ENCODE measurements around the gene OR4F15.

OR4F15 gene

DNA sequence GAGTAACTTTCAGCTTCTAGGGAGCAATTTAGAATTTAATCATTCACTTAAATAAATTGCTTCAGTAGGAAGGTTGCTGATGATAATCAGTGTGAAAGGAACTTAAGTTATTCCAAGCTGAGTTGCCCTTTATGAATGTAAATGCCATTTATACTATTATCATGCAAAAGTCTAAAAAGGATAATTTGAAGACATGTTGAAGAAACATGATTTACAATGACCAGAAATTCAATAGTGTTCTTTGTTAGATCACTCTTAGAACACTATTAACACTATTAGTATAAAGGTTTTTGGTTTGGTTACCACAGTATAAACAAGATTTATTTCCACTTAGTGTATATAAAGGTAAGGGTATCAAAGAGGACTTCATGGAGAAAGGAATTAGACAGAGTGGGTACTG, 7.1 kb upstream of the OR4F15 start:
- DNase-seq, result no peak

DNA sequence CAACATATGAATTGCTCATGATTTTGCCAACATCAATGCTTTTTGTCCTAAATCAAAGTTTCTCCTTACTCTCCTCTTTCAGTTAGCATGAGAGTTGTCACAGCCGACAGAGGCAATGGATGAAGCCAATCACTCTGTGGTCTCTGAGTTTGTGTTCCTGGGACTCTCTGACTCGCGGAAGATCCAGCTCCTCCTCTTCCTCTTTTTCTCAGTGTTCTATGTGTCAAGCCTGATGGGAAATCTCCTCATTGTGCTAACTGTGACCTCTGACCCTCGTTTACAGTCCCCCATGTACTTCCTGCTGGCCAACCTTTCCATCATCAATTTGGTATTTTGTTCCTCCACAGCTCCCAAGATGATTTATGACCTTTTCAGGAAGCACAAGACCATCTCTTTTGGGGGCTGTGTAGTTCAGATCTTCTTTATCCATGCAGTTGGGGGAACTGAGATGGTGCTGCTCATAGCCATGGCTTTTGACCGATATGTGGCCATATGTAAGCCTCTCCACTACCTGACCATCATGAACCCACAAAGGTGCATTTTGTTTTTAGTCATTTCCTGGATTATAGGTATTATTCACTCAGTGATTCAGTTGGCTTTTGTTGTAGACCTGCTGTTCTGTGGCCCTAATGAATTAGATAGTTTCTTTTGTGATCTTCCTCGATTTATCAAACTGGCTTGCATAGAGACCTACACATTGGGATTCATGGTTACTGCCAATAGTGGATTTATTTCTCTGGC, 6.2 kb upstream of the OR4F15 start:
- DNase-seq, result no peak

DNA sequence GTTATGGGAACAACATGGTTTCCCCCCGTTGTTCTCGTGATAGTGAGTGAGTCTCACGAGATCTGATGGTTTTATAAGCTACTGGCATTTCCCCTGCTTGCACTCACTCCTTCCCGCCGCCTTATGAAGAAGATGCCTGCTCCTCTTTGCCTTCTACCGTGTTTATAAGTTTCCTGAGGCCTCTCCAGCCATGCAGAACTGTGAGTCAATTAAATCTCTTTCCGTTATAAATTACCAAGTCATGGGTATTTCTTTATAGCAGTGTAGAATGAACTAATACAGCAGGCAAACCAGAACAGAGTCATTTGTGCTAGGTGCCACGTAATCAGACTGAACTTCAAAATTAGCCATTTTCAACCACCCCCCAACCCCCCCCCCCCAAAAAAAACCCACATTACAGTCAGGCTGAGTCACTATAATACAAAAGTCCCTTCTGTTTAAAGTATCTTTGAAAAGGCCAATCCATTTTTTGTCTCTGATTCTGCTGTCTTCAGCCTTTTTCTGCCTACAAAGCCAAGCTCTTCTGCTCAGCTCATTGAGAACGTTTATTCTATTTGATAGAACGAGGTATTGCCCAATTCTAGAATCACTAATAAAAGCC, 4.6 kb upstream of the OR4F15 start:
- no peak for DNase-seq

DNA sequence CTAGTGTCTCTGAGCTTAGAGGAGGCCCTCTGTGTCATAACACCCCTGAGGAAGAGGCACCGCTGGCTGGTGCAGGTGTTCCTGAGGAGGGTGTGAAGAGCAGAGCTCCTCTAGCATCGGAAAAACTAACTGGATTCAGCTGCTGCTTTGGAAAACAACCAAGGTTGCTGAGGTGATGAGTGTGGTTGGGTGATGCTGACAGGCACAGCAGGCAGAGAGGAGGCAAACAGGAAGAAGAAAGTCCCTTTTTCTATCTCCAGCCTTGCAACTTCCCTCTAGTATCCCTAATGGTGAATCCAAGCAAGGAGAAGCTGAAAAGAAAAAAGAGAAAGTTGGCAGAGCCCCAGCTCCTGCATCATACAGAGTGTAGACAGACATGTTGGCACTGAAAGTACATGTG, 3.8 kb upstream of the OR4F15 start:
- DNase-seq, result no peak

DNA sequence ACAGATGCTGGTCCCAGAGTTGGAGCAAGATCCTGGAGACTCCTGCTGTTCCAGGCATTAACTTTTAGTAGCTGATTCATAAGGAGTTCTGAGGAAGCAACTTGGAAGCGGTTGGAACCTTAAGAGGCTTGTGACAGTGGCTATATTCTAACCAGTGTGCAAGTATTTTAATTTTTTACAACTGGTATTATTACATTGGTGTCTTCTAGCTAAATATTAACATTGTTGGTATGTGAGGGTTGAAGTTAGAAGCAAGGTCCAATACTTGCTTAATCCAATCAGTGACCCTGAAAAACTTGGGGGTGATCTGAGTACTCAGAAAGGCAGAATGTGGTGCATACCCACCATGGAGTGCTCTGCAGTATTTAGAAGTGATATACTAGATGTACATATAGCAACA, 1.5 kb upstream of the OR4F15 start:
- no peak for DNase-seq

DNA sequence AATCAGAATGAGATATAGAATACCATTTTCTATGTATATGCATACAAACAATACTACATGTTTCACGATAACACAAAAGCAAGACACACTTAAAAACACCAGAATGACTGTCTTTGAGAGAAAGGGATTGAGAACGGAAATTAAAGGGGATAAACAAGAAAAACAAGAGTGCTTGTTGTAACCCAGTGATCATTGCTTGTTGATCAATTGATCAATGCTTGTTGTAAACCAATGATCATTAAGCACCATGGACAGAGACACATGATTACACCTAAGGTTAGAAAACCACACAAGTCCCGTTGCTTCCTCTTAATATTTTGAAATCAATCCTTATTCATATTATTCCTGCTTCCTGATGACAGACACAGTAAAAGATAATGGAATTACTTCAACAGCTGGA, 1.1 kb upstream of the OR4F15 start:
- no peak for DNase-seq

DNA sequence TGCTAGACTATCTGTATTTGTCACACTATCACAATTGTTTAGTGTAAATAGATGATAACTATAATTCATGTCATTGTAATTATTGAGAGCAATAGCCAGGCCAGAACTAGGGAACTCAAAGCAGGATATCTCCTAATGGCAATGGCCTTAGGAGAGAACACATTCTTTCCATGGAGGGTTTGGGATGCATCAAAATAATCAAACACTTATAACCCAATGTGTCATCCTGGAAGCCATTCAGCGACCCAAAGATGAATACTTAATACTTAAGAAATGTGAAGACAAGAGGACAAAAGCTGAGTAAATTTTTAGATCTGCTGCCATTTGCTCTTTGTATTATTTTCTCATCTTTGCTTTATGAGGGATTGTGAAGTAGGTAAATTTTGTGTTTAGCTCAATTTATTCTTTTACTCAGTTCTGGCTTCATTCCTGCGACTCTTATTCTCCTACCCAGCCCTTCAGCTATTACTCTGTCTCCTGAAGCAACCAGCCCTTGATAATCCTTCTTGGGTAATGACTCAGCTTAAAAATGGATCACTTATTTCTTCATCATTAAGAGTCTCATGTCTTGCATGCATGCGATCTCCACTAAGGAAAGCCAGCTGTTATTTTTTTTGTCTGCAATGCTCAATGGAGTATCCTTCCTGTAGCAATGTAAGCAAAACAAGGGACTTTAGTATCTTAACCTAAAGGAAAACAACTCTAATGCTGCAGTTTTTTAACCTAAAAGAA, 2.0 kb downstream of the OR4F15 start:
- no peak for DNase-seq

DNA sequence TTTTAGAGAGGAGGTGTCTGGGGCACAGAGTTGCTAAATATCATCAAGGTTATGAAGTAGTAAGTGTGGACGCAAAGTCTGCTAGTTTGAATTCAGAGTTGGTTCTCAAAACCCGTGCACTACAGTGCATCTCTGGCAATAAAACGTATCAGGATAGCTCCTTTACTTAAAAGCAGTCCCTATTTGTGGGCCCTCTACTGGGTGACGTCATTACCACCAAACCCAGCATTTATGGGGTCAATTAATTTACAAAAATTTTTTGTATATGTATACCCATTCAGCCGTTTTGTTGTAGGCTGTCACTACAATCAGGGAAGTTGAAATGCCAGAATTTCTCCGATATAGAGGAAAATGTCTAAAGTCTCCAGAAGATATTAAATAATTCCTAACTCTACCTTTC, 8.8 kb downstream of the OR4F15 start:
- DNase-seq, result no peak

DNA sequence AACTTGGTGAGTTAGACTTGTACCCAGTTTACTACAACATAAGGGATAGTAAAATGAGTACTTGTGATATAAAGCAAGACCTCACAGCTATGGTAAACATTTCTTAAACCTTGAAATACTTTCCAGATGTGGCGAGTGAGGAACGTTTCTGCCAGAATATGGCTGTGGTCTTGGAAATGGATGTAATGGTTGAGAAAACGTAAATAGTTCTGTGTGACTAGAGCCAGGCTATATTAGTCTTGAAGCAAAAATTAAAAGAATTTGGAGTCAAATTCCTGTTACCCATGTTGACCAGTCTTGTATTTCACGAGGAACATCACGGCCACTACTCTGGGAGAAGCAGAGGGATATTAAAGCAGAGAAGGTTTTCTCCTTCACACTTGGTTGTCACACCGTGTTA, 15.3 kb downstream of the OR4F15 start:
- DNase-seq, result no peak

DNA sequence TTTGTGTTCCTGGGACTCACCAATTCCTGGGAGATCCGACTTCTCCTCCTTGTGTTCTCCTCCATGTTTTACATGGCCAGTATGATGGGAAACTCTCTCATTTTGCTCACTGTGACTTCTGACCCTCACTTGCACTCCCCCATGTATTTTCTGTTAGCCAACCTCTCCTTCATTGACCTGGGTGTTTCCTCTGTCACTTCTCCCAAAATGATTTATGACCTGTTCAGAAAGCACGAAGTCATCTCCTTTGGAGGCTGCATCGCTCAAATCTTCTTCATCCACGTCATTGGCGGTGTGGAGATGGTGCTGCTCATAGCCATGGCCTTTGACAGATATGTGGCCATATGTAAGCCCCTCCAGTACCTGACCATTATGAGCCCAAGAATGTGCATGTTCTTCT, 16.8 kb downstream of the OR4F15 start:
- no peak for DNase-seq

DNA sequence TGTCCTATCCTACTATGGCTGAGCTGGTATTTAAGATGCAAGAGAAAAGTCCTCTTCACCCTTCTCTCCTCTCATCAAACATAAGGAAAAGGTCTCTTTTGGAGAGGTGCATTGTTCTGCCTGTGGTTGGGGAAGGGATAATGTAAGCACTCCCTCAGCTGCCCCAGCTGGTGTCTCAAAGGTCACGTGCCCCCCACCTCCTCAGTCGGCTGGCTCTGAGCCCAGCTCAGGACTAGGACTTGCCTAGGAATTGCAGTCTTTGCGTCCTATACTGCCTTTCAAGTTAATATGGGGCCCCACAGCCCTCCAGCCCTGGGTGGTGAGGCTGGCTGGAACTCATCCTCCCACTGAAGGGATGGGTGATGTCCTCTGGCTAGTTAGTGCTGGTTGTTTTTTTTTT, 29.7 kb downstream of the OR4F15 start:
- no peak for DNase-seq

DNA sequence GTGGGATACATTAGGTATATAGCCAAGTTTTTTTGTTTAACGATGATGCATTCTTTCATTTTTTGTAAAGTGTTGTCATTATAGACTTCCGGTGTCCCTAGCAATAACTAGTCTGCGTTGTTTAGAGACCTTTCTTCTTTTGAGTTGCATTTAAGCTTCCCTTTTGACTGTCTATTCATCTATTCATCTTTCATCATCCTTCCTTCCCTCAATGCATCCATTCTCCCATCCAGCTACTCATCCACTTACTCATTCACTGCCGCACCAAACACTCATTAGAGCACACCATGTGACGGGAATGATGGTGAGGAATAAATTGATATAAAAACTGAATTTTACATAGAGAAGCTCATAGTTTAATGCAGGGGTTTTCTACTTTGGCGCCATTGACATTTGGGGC, 32.9 kb downstream of the OR4F15 start:
- no peak for DNase-seq

DNA sequence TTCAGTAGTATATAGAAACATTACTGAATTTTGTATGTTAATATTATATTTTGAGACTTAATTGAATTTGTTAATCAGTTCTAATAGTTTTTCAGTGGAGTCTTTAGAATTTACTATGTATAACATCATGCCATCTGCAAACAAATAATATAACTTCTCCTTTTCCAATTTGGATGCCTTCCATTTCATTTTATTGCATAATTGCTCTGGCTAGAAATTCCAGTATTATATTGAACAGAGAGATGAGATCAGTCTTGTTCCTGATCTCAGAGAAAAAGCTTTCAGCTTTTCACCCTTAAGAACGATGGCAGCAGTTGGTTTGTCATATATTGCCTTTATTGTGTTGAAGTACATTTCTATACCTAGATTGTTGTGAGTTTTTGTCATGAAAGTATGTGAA, 40.4 kb downstream of the OR4F15 start:
- no peak for DNase-seq
